Measurements from ENCODE around the gene ARFGAP3. TPM values are rescaled to one million over a fixed set of nuclear protein-coding genes. Genes with fewer than 3 reads are reported as not detected.
A peak's percentile ranks its signal among the peaks of the same experiment; 100 is the strongest.

ARFGAP3 gene
- total RNA-seq, 1 experiment from 2014 or later, result 15.0 TPM

DNA sequence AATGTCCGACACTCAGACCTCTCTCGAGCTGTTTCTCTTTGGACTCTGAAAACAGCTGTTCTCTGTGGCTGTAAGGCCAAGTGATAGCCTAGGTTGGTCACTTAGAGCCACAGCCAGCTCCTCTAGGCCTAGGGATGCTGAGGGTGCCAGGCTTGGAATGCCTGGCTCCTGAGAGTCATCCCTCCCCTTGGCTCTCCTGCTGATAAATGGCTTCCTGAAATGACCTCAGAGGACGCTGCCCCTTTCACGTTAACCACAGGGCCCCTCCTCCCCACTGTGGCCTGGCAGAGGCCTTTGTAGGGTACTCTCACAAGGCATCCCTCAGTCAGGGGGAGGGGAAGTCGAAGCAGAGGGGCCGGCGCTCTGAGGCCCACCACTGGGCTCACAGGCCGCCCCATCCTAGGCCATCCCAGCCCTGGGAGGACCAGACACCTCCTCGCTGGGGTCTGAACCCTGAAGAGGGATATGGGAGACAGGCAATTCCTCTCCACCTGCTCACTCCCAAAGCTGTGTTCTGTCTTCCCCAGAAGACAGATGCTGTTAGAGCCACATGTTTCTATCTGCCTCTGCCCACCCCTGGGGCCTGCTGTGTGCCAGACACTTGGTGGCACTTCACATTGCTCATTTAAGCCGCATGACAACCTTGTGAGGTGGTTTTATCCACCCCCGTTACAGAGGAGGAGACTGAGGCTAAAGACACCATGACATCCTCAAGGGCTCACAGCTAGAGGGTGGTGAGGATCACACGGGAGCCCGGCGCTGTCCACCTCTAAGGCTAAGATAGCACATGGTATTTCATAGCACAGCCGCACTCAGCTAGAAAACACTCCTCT is 50.9 kb downstream of the ARFGAP3 start:
- no peak overlapping the region for H3K18ac ChIP-seq (ENCODE audit: insufficient read length, low read depth, low read length)
- no peak overlapping the region for H3K56ac ChIP-seq (ENCODE audit: insufficient read length, low read depth, low read length)
- TF ChIP-seq, protein P1, sequence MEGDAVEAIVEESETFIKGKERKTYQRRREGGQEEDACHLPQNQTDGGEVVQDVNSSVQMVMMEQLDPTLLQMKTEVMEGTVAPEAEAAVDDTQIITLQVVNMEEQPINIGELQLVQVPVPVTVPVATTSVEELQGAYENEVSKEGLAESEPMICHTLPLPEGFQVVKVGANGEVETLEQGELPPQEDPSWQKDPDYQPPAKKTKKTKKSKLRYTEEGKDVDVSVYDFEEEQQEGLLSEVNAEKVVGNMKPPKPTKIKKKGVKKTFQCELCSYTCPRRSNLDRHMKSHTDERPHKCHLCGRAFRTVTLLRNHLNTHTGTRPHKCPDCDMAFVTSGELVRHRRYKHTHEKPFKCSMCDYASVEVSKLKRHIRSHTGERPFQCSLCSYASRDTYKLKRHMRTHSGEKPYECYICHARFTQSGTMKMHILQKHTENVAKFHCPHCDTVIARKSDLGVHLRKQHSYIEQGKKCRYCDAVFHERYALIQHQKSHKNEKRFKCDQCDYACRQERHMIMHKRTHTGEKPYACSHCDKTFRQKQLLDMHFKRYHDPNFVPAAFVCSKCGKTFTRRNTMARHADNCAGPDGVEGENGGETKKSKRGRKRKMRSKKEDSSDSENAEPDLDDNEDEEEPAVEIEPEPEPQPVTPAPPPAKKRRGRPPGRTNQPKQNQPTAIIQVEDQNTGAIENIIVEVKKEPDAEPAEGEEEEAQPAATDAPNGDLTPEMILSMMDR (conservative IDR thresholded peaks at IDR 0.05), result no peak
- no peak overlapping the region for H3K9ac ChIP-seq (ENCODE audit: extremely low read depth, insufficient read length, low read length)
- no CpG with 5 or more reads among the region's 15 CpGs for WGBS (ENCODE audit: extremely low coverage, insufficient read length, low lambda C conversion rate)
- no peak overlapping the region for H3K4me2 ChIP-seq (ENCODE audit: insufficient read depth, insufficient read length, low read length)
- no peak overlapping the region for H2BK15ac ChIP-seq (ENCODE audit: low read depth, low read length)
- no peak overlapping the region for H4K91ac ChIP-seq (ENCODE audit: insufficient read length, low read depth, low read length)
- no peaks in the 10 kb centered on the region for H3K79me1 ChIP-seq (ENCODE audit: insufficient read depth, low read depth, low read length, poor library complexity, severe bottlenecking)
- peaks cover 3% of the 10 kb centered on the region; the same call in 1 of the 2 replicates for H3K4me1 ChIP-seq (ENCODE audit: insufficient read depth, low read length)
- H3K27me3 ChIP-seq (ENCODE audit: insufficient read depth, low read length), result no peaks in the 10 kb centered on the region
- H3K23me2 ChIP-seq (ENCODE audit: insufficient read length, low read depth, low read length, poor library complexity, severe bottlenecking), result no peaks in the 10 kb centered on the region
- H3K23ac ChIP-seq (ENCODE audit: insufficient read length, low read depth, low read length), result no peak overlapping the region
- no peak overlapping the region for H3K27ac ChIP-seq (ENCODE audit: insufficient read length, low read depth, low read length)
- Mint-ChIP-seq H3K27me3 (ENCODE audit: low read depth) (no peaks in the 10 kb centered on the region), H3K36me3 (ENCODE audit: insufficient read depth in 1 of 3, low read depth in 3 of 3) (peaks cover 0 to 29% (median 13%) of the 10 kb centered on the region in 3 experiments; a peak in 5 of 7 replicates), H3K4me1 (peaks cover 9 to 12% of the 10 kb centered on the region in 2 experiments), H3K9me3 (no peaks in the 10 kb centered on the region), H3K27ac (peak overlapping the region in 2 of 3 experiments; percentile 90 to 97; a peak in 3 of 7 replicates), H3K4me3 (no peak overlapping the region)
- peak; percentile 28 for DNase-seq
- H3K14ac ChIP-seq (ENCODE audit: insufficient read depth, low read length), result peak overlapping the region; percentile 77; the same call in 1 of the 2 replicates
- no peak overlapping the region for H3T11ph ChIP-seq (ENCODE audit: low read length)
- no peaks in the 10 kb centered on the region for H3K9me3 ChIP-seq (ENCODE audit: control insufficient read depth, low read depth, low read length)
- H2BK20ac ChIP-seq (ENCODE audit: low read depth, low read length, poor library complexity, severe bottlenecking), result no peak overlapping the region
- no peak overlapping the region for H4K8ac ChIP-seq (replicated peaks; ENCODE audit: insufficient read length, low read depth, low read length)
- H2AK5ac ChIP-seq (ENCODE audit: insufficient read length, low read length), result no peak overlapping the region
- no peaks in the 10 kb centered on the region for H4K20me1 ChIP-seq (ENCODE audit: control insufficient read depth, insufficient read depth, insufficient read length)
- no peak overlapping the region; the same call in 1 of the 2 replicates for H3K4ac ChIP-seq (ENCODE audit: low read depth, low read length)
- no peak overlapping the region for H2BK120ac ChIP-seq (ENCODE audit: low read depth, low read length, poor library complexity, severe bottlenecking)
- H2BK5ac ChIP-seq (ENCODE audit: insufficient read length, low read length), result no peak overlapping the region
- no peak overlapping the region for H4K5ac ChIP-seq (ENCODE audit: insufficient read length, low read depth, low read length)
- H3K79me2 ChIP-seq (ENCODE audit: insufficient read depth, low read length), result no peaks in the 10 kb centered on the region
- no peak overlapping the region for H2BK12ac ChIP-seq (ENCODE audit: insufficient read length, low read depth, low read length)
- no peak overlapping the region for H2AFZ ChIP-seq (ENCODE audit: low read length)

Measured in H9 (cell line).